Globus pallidus (tissue), 1 donor: ENCODE data around the gene ITPRIP.

Experiments
- DNase-seq: peaks from one replicate; pipeline ENCODE4 v3.0.0-alpha.2; 2015; ENCODE audit warnings: low spot score

ITPRIP gene

GRCh38 chr10:104281694-104282093 is 56.6 kb downstream of the ITPRIP start:
- no peak for DNase-seq

GRCh38 chr10:104279550-104280259 is 58.6 kb downstream of the ITPRIP start:
- DNase-seq: no peak

- no peak for DNase-seq
Measured at GRCh38 chr10:104277785-104278184, 60.5 kb downstream of the ITPRIP start.

GRCh38 chr10:104276192-104276591 is 62.1 kb downstream of the ITPRIP start:
- no peak for DNase-seq

GRCh38 chr10:104274762-104275721 is 63.2 kb downstream of the ITPRIP start:
- DNase-seq: peak; percentile 37

GRCh38 chr10:104273899-104274575 is 64.2 kb downstream of the ITPRIP start:
- no peak for DNase-seq

GRCh38 chr10:104273286-104273685 is 65.0 kb downstream of the ITPRIP start:
- DNase-seq: no peak

- peak; percentile 98 for DNase-seq
Measured at GRCh38 chr10:104268713-104269645, 69.3 kb downstream of the ITPRIP start, which contains the start of gene GSTO2. Gene GSTO2, plus strand, starts transcription at chr10:104269184. Its CDS starts 5,732 bp downstream, at chr10:104274916.

- no peak for DNase-seq
Measured at GRCh38 chr10:104268405-104268712, 69.9 kb downstream of the ITPRIP start.

GRCh38 chr10:104267721-104268404 is 70.4 kb downstream of the ITPRIP start:
- no peak for DNase-seq

GRCh38 chr10:104264783-104265182 is 73.5 kb downstream of the ITPRIP start:
- no peak for DNase-seq

- no peak for DNase-seq
Measured at GRCh38 chr10:104262055-104262454, 76.2 kb downstream of the ITPRIP start.

- DNase-seq: no peak
Measured at GRCh38 chr10:104260775-104261115, 77.5 kb downstream of the ITPRIP start.

GRCh38 chr10:104259999-104260774 is 78.1 kb downstream of the ITPRIP start:
- DNase-seq: no peak
